H9 (cell line): ENCODE results near the gene NR2F2. TPM values are rescaled to one million over a fixed set of nuclear protein-coding genes. Genes with fewer than 3 reads are reported as not detected.

Experiments
- DNase-seq: peaks from one replicate; pipeline ENCODE4 v3.0.0-alpha.2; 2017
- H2AFZ ChIP-seq: one replicate; pipeline ENCODE4 v1.6.1; 2013; ENCODE audit warnings: mild to moderate bottlenecking, low read length, control low read depth, moderate library complexity
- H2AK5ac ChIP-seq: 2 replicates; pipeline ENCODE4 v1.6.1; 2013; ENCODE audit warnings: low read length, control low read depth, mixed read lengths; ENCODE audit not compliant: insufficient read length
- H2BK120ac ChIP-seq: one replicate; pipeline ENCODE4 v1.6.1; 2013; ENCODE audit warnings: low read depth, mild to moderate bottlenecking, low read length, control low read depth, inconsistent platforms; ENCODE audit not compliant: poor library complexity, severe bottlenecking
- H2BK12ac ChIP-seq: 2 replicates; pipeline ENCODE4 v1.6.1; 2013; ENCODE audit warnings: low read length, control low read depth, mixed read lengths, low read depth; ENCODE audit not compliant: insufficient read length
- H2BK15ac ChIP-seq: 2 replicates; pipeline ENCODE4 v1.6.1; 2013; ENCODE audit warnings: low read depth, low read length, control low read depth
- H2BK20ac ChIP-seq: one replicate; pipeline ENCODE4 v1.6.1; 2013; ENCODE audit warnings: low read depth, mild to moderate bottlenecking, low read length, control low read depth, inconsistent platforms; ENCODE audit not compliant: poor library complexity, severe bottlenecking
- H2BK5ac ChIP-seq: 2 replicates; pipeline ENCODE4 v1.6.1; 2013; ENCODE audit warnings: low read length, control low read depth, mixed read lengths; ENCODE audit not compliant: insufficient read length
- H3K14ac ChIP-seq: 2 replicates; pipeline ENCODE4 v1.6.1; 2013; ENCODE audit warnings: low read length, control low read depth; ENCODE audit not compliant: insufficient read depth
- H3K18ac ChIP-seq: 2 replicates; pipeline ENCODE4 v1.6.1; 2013; ENCODE audit warnings: low read depth, mild to moderate bottlenecking, mixed read lengths, low read length, control low read depth; ENCODE audit not compliant: insufficient read length
- H3K23ac ChIP-seq: 2 replicates; pipeline ENCODE4 v1.6.1; 2013; ENCODE audit warnings: low read length, control low read depth, mixed read lengths, low read depth; ENCODE audit not compliant: insufficient read length
- H3K23me2 ChIP-seq: 2 replicates; pipeline ENCODE4 v1.6.1; 2013; ENCODE audit warnings: low read depth, mild to moderate bottlenecking, mixed read lengths, low read length, control low read depth; ENCODE audit not compliant: insufficient read length, poor library complexity, severe bottlenecking
- H3K27ac ChIP-seq: 2 replicates; pipeline ENCODE4 v1.5.1; 2013; ENCODE audit warnings: low read length, control low read depth, mixed read lengths, low read depth; ENCODE audit not compliant: insufficient read length
- H3K27me3 ChIP-seq: 2 replicates; pipeline ENCODE4 v1.6.1; 2013; ENCODE audit warnings: low read length, control low read depth, inconsistent platforms; ENCODE audit not compliant: insufficient read depth
- H3K4ac ChIP-seq: 2 replicates; pipeline ENCODE4 v1.6.1; 2013; ENCODE audit warnings: low read depth, mild to moderate bottlenecking, control low read depth, inconsistent platforms, low read length, moderate library complexity
- H3K4me1 ChIP-seq: 2 replicates; pipeline ENCODE4 v1.6.1; 2013; ENCODE audit warnings: low read length, control low read depth, inconsistent platforms; ENCODE audit not compliant: insufficient read depth
- H3K4me2 ChIP-seq: 2 replicates; pipeline ENCODE4 v1.6.1; 2013; ENCODE audit warnings: low read length, control low read depth, mixed read lengths; ENCODE audit not compliant: insufficient read length, insufficient read depth
- H3K56ac ChIP-seq: 2 replicates; pipeline ENCODE4 v1.6.1; 2013; ENCODE audit warnings: low read depth, mild to moderate bottlenecking, mixed read lengths, low read length, control low read depth; ENCODE audit not compliant: insufficient read length
- H3K79me1 ChIP-seq: 2 replicates; pipeline ENCODE4 v1.6.1; 2013; ENCODE audit warnings: low read depth, mild to moderate bottlenecking, moderate library complexity, low read length, control low read depth, inconsistent platforms; ENCODE audit not compliant: insufficient read depth, poor library complexity, severe bottlenecking
- H3K79me2 ChIP-seq: 2 replicates; pipeline ENCODE4 v1.6.1; 2013; ENCODE audit warnings: low read length, control low read depth, inconsistent platforms; ENCODE audit not compliant: insufficient read depth
- H3K9ac ChIP-seq: 2 replicates; pipeline ENCODE4 v1.6.1; 2013; ENCODE audit warnings: low read length, control low read depth, mixed read lengths; ENCODE audit not compliant: insufficient read length; ENCODE audit errors: extremely low read depth
- H3K9me3 ChIP-seq: one replicate; pipeline ENCODE4 v1.6.1; 2013; ENCODE audit warnings: low read depth, low read length, inconsistent platforms; ENCODE audit not compliant: control insufficient read depth
- H3T11ph ChIP-seq: one replicate; pipeline ENCODE4 v1.6.1; 2013; ENCODE audit warnings: mild to moderate bottlenecking, low read length, control low read depth, inconsistent platforms
- H4K20me1 ChIP-seq: one replicate; pipeline ENCODE4 v1.6.1; 2013; ENCODE audit not compliant: control insufficient read depth, insufficient read length, insufficient read depth
- H4K5ac ChIP-seq: 2 replicates; pipeline ENCODE4 v1.6.1; 2013; ENCODE audit warnings: low read depth, mild to moderate bottlenecking, mixed read lengths, low read length, control low read depth; ENCODE audit not compliant: insufficient read length
- H4K8ac ChIP-seq: replicated peaks from 2 replicates; pipeline ENCODE4 v1.6.1; 2013; ENCODE audit warnings: low read length, control low read depth, mixed read lengths, low read depth; ENCODE audit not compliant: insufficient read length
- H4K91ac ChIP-seq: 2 replicates; pipeline ENCODE4 v1.6.1; 2013; ENCODE audit warnings: low read depth, mild to moderate bottlenecking, moderate library complexity, mixed read lengths, low read length, control low read depth; ENCODE audit not compliant: insufficient read length
- H3K27ac Mint-ChIP-seq, 3 experiments: 2 replicates in 2 of 3; 3 replicates in 1 of 3; pipeline ENCODE4 v1.8.0; 2020 to 2021; ENCODE audit warnings: mixed read lengths in 3 of 3, mild to moderate bottlenecking in 1 of 3, moderate library complexity in 1 of 3
- H3K27me3 Mint-ChIP-seq: 2 replicates; pipeline ENCODE4 v1.8.0; 2021; ENCODE audit warnings: low read depth, mild to moderate bottlenecking, moderate library complexity, mixed read lengths
- H3K36me3 Mint-ChIP-seq, 3 experiments: 2 replicates in 2 of 3; 3 replicates in 1 of 3; pipeline ENCODE4 v1.8.0; 2020 to 2021; ENCODE audit warnings: low read depth in 3 of 3, mixed read lengths in 3 of 3; ENCODE audit not compliant: insufficient read depth in 1 of 3
- H3K4me1 Mint-ChIP-seq, 2 experiments: 2 replicates each; pipeline ENCODE4 v1.8.0; 2020; ENCODE audit warnings: mixed read lengths in 2 of 2
- H3K4me3 Mint-ChIP-seq, 2 experiments: 2 replicates in 1 of 2; 3 replicates in 1 of 2; pipeline ENCODE4 v1.8.0; 2020 to 2021; ENCODE audit warnings: mild to moderate bottlenecking in 2 of 2, mixed read lengths in 2 of 2, moderate library complexity in 1 of 2
- H3K9me3 Mint-ChIP-seq, 2 experiments: 2 replicates in 1 of 2; 3 replicates in 1 of 2; pipeline ENCODE4 v1.8.0; 2020; ENCODE audit warnings: mild to moderate bottlenecking in 2 of 2, mixed read lengths in 2 of 2, moderate library complexity in 1 of 2
- WGBS: extraction: QIAGEN DNeasy Blood & Tissue Kit; methylation state at CpG from one replicate; pipeline ENCODE4 v1.1.7; 2013; ENCODE audit warnings: missing lambda C conversion rate, low lambda C conversion rate, mixed read lengths; ENCODE audit not compliant: insufficient read length; ENCODE audit errors: extremely low coverage; 5-methylcytosine and 5-hydroxymethylcytosine counted together
- total RNA-seq: library from RNA; stranded (reverse); gene quantifications from 2 replicates; pipeline ENCODE4 v1.2.1, GENCODE V29; 2021
- TF ChIP-seq, protein P1 (sequence below): fragments of 200-600 bp; sonication (generic); conservative IDR thresholded peaks from 3 replicates; pipeline ENCODE4 v1.8.0; 2021; ENCODE audit warnings: antibody characterized with exemption, mild to moderate bottlenecking

The NR2F2 gene
- total RNA-seq, 1 experiment from 2014 or later, result 0.24 TPM

DNA sequence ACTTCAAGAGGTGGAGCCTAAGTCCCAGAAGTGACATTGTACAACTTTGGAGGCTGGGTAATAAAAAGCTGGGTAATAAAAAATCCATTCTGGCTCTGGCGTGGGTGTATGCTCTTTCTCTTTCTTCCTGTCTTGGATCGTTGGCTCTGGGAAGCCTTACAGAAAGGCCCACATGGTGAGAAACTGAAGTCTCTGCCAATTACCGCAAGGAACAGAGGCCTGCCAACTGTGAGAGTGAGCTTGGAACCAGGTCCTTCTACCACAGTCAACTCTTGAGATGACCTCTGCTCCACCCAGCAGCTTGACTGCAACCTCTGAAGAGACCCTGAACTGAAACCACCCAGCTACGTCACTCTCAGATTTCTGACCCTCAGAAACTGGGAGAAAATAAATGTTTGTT, 51.0 kb downstream of the NR2F2 start:
- no peak overlapping the region for H3K56ac ChIP-seq
- no peak overlapping the region for H2AK5ac ChIP-seq
- H2BK20ac ChIP-seq, result no peak overlapping the region
- no peaks in the 10 kb centered on the region for H3K23me2 ChIP-seq
- no peak overlapping the region for H2BK120ac ChIP-seq
- no peaks in the 10 kb centered on the region for H3K27me3 ChIP-seq
- H3K4me1 ChIP-seq, result no peaks in the 10 kb centered on the region
- no peak overlapping the region for H2AFZ ChIP-seq
- no peaks in the 10 kb centered on the region for H3K79me2 ChIP-seq
- H2BK5ac ChIP-seq, result no peak overlapping the region
- H3K27me3 Mint-ChIP-seq, result peaks cover 70% of the 10 kb centered on the region
- no peak overlapping the region for H3K4me2 ChIP-seq
- no peaks in the 10 kb centered on the region for H4K20me1 ChIP-seq
- no peak overlapping the region for H4K8ac ChIP-seq
- peaks cover 3 to 10% of the 10 kb centered on the region in 2 experiments; a peak in 3 of 4 replicates for H3K4me1 Mint-ChIP-seq
- H3T11ph ChIP-seq, result no peak overlapping the region
- no peak overlapping the region for H3K14ac ChIP-seq
- H3K4me3 Mint-ChIP-seq, result no peak overlapping the region
- H3K23ac ChIP-seq, result no peak overlapping the region
- H3K9me3 Mint-ChIP-seq, result peaks cover 0 to 3% of the 10 kb centered on the region in 2 experiments; a peak in 2 of 5 replicates
- H3K9me3 ChIP-seq, result no peaks in the 10 kb centered on the region
- no peaks in the 10 kb centered on the region for H3K79me1 ChIP-seq
- no peak for DNase-seq
- H3K18ac ChIP-seq, result no peak overlapping the region
- H3K9ac ChIP-seq, result no peak overlapping the region
- no peaks in the 10 kb centered on the region for H3K36me3 Mint-ChIP-seq
- H3K27ac Mint-ChIP-seq, result no peak overlapping the region
- no peak overlapping the region for H4K91ac ChIP-seq
- H4K5ac ChIP-seq, result no peak overlapping the region
- H2BK15ac ChIP-seq, result no peak overlapping the region
- no peak overlapping the region for H2BK12ac ChIP-seq
- no peak overlapping the region for H3K27ac ChIP-seq
- H3K4ac ChIP-seq, result no peak overlapping the region
- WGBS, result no CpG with 5 or more reads among the region's 4 CpGs
- TF ChIP-seq, protein P1, sequence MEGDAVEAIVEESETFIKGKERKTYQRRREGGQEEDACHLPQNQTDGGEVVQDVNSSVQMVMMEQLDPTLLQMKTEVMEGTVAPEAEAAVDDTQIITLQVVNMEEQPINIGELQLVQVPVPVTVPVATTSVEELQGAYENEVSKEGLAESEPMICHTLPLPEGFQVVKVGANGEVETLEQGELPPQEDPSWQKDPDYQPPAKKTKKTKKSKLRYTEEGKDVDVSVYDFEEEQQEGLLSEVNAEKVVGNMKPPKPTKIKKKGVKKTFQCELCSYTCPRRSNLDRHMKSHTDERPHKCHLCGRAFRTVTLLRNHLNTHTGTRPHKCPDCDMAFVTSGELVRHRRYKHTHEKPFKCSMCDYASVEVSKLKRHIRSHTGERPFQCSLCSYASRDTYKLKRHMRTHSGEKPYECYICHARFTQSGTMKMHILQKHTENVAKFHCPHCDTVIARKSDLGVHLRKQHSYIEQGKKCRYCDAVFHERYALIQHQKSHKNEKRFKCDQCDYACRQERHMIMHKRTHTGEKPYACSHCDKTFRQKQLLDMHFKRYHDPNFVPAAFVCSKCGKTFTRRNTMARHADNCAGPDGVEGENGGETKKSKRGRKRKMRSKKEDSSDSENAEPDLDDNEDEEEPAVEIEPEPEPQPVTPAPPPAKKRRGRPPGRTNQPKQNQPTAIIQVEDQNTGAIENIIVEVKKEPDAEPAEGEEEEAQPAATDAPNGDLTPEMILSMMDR, result no peak
